ENCODE measurements around the gene PLCL1.
A peak's percentile ranks its signal among the peaks of the same experiment; 100 is the strongest.
"Not testable (repeated sequence)": the region's sequence is repeated elsewhere in the genome, so short reads cannot be mapped to it uniquely, and the experiment has no call there.

PLCL1 gene

GRCh38 chr2:197810491-197810890 is 6.1 kb downstream of the PLCL1 start:
- no peak for DNase-seq

GRCh38 chr2:197813093-197813787 is 8.8 kb downstream of the PLCL1 start:
- DNase-seq = peak; percentile 58

GRCh38 chr2:197814526-197814925 is 10.1 kb downstream of the PLCL1 start:
- DNase-seq = no peak

- no peak for DNase-seq
Observed at GRCh38 chr2:197821550-197822289, 17.3 kb downstream of the PLCL1 start.

- DNase-seq = no peak
Observed at GRCh38 chr2:197822333-197822732, 17.9 kb downstream of the PLCL1 start.

GRCh38 chr2:197827618-197828017 is 23.2 kb downstream of the PLCL1 start:
- no peak for DNase-seq

- DNase-seq = no peak
Observed at GRCh38 chr2:197828464-197829135, 24.2 kb downstream of the PLCL1 start.

GRCh38 chr2:197834771-197835170 is 30.4 kb downstream of the PLCL1 start:
- not testable (repeated sequence) for DNase-seq

- DNase-seq = no peak
Observed at GRCh38 chr2:197835293-197835692, 30.9 kb downstream of the PLCL1 start.

- peak; percentile 36 for DNase-seq
Observed at GRCh38 chr2:197838036-197838435, 33.6 kb downstream of the PLCL1 start.

GRCh38 chr2:197838579-197838978 is 34.2 kb downstream of the PLCL1 start:
- no peak for DNase-seq

GRCh38 chr2:197839327-197839726 is 34.9 kb downstream of the PLCL1 start:
- no peak for DNase-seq

- no peak for DNase-seq
Observed at GRCh38 chr2:197839856-197840255, 35.5 kb downstream of the PLCL1 start.

- DNase-seq = no peak
Observed at GRCh38 chr2:197846128-197846527, 41.7 kb downstream of the PLCL1 start.

GRCh38 chr2:197846777-197847176 is 42.4 kb downstream of the PLCL1 start:
- DNase-seq = no peak

GRCh38 chr2:197847651-197848401 is 43.4 kb downstream of the PLCL1 start:
- no peak for DNase-seq

- DNase-seq = no peak
Observed at GRCh38 chr2:197848602-197849001, 44.2 kb downstream of the PLCL1 start.

GRCh38 chr2:197850882-197851450 is 46.6 kb downstream of the PLCL1 start:
- DNase-seq = no peak

- DNase-seq = no peak
Observed at GRCh38 chr2:197851451-197851850, 47.1 kb downstream of the PLCL1 start.

GRCh38 chr2:197852108-197852507 is 47.7 kb downstream of the PLCL1 start:
- DNase-seq = no peak

GRCh38 chr2:197853549-197853948 is 49.2 kb downstream of the PLCL1 start:
- no peak for DNase-seq

- DNase-seq = no peak
Observed at GRCh38 chr2:197857476-197858107, 53.2 kb downstream of the PLCL1 start.
